GM18909 (cell line): ENCODE data around the gene ELAVL2.

Experiments
- ATAC-seq: cut with Tn5 transposase; IDR thresholded peaks from one replicate; pipeline ENCODE4 v1.9.1; 2021; ENCODE audit warnings: mild to moderate bottlenecking; ENCODE audit not compliant: unreplicated experiment, poor library complexity

Gene ELAVL2

GRCh38 chr9:23774266-23774665 lies 51.8 kb downstream of the ELAVL2 start:
- ATAC-seq, result no peak

GRCh38 chr9:23772385-23772783 lies 53.7 kb downstream of the ELAVL2 start:
- ATAC-seq, result no peak

- no peak for ATAC-seq
Observed at GRCh38 chr9:23771746-23772384, 54.2 kb downstream of the ELAVL2 start.

- ATAC-seq, result no peak
Observed at GRCh38 chr9:23769307-23769935, 56.6 kb downstream of the ELAVL2 start.

- ATAC-seq, result no peak
Observed at GRCh38 chr9:23768861-23769260, 57.2 kb downstream of the ELAVL2 start.

- ATAC-seq, result no peak
Observed at GRCh38 chr9:23766613-23767012, 59.4 kb downstream of the ELAVL2 start.

GRCh38 chr9:23765561-23765960 lies 60.5 kb downstream of the ELAVL2 start:
- ATAC-seq, result no peak

GRCh38 chr9:23764219-23764618 lies 61.8 kb downstream of the ELAVL2 start:
- ATAC-seq, result no peak

GRCh38 chr9:23754551-23754950 lies 71.5 kb downstream of the ELAVL2 start:
- ATAC-seq, result no peak

- ATAC-seq, result no peak
Observed at GRCh38 chr9:23752859-23753258, 73.2 kb downstream of the ELAVL2 start.

GRCh38 chr9:23751633-23752032 lies 74.4 kb downstream of the ELAVL2 start:
- ATAC-seq, result no peak

- ATAC-seq, result no peak
Observed at GRCh38 chr9:23750808-23751207, 75.2 kb downstream of the ELAVL2 start.

GRCh38 chr9:23747088-23748075 lies 78.7 kb downstream of the ELAVL2 start:
- no peak for ATAC-seq

GRCh38 chr9:23746317-23746716 lies 79.7 kb downstream of the ELAVL2 start:
- no peak for ATAC-seq

- ATAC-seq, result no peak
Observed at GRCh38 chr9:23743036-23743435, 83.0 kb downstream of the ELAVL2 start.

GRCh38 chr9:23741351-23741750 lies 84.7 kb downstream of the ELAVL2 start:
- no peak for ATAC-seq

- ATAC-seq, result no peak
Observed at GRCh38 chr9:23740531-23740930, 85.5 kb downstream of the ELAVL2 start.

- no peak for ATAC-seq
Observed at GRCh38 chr9:23739753-23740152, 86.3 kb downstream of the ELAVL2 start.

- no peak for ATAC-seq
Observed at GRCh38 chr9:23736293-23736692, 89.7 kb downstream of the ELAVL2 start.

- ATAC-seq, result no peak
Observed at GRCh38 chr9:23733495-23734078, 92.5 kb downstream of the ELAVL2 start.

GRCh38 chr9:23731353-23731752 lies 94.7 kb downstream of the ELAVL2 start:
- ATAC-seq, result no peak
